ENCODE measurements around the gene XRN2.

DNA sequence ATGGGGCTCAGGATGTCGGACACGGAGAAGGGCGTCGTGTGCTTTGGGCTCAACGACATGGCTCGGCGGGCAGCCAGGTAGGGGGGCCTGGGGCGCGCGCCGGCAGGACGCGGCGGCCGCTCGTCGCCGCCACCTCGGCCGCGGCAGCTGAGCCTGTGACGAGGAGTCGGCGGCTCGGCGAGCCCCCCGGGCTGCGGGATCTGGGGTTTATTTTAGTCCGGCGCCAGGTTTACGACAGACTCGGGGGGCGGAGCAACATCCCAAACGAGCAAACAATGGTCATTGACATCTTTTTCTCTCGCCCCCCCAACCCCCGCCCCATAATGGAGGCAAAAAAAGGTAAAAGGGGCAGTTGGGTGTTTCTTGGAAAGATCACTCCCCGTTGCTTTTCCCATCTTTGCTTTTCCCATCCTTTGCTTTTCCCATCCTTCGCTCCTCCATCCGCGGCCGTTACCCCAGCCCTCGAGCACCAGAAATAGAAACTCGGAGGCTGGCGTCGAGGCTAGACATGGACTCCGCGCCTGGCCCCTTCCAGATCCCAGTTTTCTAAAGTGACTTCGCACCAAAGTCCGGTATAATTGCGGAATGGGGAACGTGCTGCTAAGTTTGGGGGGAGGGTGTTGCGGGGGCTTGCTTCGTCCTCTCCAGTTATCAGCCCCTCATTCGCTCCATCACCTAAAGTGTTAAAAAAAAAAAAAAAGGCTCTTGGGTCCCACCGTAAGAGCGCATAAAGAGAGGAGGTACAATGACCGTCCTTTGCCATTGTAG, 94.4 kb downstream of the XRN2 start, which contains the start of gene NKX2-4:
- TF ChIP-seq CTCF (IDR thresholded peaks at IDR 0.05) = no peak
- no peak for TF ChIP-seq POLR2A (IDR thresholded peaks at IDR 0.05)

Measured in adrenal gland (tissue), 5 donors.